SK-N-SH (cell line): ENCODE measurements around the gene PDE2A.

Source experiments
- TF ChIP-seq, protein P1 (sequence below): IDR thresholded peaks from 2 replicates; pipeline ENCODE4 v1.6.1; 2012; ENCODE audit warnings: mild to moderate bottlenecking, low read depth, low read length, moderate library complexity
- TF ChIP-seq, protein P2 (sequence below): IDR thresholded peaks from 2 replicates; pipeline ENCODE4 v1.4.0; 2012; ENCODE audit warnings: low read depth

DNA sequence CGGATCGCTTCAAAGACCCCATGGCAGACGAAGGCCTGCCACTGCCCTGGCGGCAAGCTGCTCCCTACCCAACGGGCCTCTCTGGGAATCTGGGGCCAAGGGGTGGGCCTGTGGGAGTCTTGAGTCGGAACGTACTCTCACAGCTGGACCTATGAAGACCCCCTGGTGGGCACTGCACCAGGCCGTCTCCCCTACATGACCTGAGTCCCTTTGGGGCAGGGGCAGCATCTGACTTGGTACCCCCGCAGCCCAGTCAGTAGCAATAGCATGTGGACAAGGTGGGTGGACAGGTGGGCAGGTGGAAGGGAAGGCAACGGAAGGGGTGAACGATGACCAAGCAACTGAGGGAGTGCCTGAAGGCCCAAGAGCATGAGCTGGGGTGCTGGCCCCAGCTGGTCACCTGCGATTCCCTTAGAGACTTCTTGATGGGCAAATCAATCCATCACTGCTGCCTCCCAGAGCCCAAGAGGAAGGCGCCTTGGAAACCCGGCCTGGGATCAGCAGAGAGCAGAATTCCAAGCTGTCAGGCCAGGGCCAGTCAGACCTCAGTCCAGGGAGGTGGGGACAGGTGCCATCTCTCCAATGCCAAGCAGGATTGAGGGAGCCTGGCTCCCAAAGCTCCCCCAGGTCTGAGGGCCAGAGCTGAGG, 42.7 kb upstream of the PDE2A start:
- TF ChIP-seq, protein P1, sequence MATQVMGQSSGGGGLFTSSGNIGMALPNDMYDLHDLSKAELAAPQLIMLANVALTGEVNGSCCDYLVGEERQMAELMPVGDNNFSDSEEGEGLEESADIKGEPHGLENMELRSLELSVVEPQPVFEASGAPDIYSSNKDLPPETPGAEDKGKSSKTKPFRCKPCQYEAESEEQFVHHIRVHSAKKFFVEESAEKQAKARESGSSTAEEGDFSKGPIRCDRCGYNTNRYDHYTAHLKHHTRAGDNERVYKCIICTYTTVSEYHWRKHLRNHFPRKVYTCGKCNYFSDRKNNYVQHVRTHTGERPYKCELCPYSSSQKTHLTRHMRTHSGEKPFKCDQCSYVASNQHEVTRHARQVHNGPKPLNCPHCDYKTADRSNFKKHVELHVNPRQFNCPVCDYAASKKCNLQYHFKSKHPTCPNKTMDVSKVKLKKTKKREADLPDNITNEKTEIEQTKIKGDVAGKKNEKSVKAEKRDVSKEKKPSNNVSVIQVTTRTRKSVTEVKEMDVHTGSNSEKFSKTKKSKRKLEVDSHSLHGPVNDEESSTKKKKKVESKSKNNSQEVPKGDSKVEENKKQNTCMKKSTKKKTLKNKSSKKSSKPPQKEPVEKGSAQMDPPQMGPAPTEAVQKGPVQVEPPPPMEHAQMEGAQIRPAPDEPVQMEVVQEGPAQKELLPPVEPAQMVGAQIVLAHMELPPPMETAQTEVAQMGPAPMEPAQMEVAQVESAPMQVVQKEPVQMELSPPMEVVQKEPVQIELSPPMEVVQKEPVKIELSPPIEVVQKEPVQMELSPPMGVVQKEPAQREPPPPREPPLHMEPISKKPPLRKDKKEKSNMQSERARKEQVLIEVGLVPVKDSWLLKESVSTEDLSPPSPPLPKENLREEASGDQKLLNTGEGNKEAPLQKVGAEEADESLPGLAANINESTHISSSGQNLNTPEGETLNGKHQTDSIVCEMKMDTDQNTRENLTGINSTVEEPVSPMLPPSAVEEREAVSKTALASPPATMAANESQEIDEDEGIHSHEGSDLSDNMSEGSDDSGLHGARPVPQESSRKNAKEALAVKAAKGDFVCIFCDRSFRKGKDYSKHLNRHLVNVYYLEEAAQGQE, result no peak
- TF ChIP-seq, protein P2, sequence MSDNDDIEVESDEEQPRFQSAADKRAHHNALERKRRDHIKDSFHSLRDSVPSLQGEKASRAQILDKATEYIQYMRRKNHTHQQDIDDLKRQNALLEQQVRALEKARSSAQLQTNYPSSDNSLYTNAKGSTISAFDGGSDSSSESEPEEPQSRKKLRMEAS, result no peak
